Activated CD8-positive, alpha-beta memory T cell treated with anti-CD3 and anti-CD28 coated beads for 36 hours (primary cell): ENCODE results near the gene PCARE. TPM values are rescaled to one million over a fixed set of nuclear protein-coding genes. Genes with fewer than 3 reads are reported as not detected.

ENCODE experiments used
- CTCF ChIA-PET: fragments of 350-600 bp; sonication (Branson Sonifier 250); formaldehyde crosslinking; loops from one replicate; lab custom pipeline; 2021; ENCODE audit warnings: antibody characterized with exemption; lab: Charles Lee
- POLR2A ChIA-PET: fragments of 350-600 bp; sonication (Branson Sonifier 250); formaldehyde crosslinking; loops from one replicate; lab custom pipeline; 2021; ENCODE audit warnings: antibody characterized with exemption; lab: Charles Lee
- total RNA-seq, 2 experiments: library from RNA; stranded (reverse); gene quantifications; one replicate each; pipeline ENCODE4 v1.2.3, GENCODE V29; 2021

The PCARE gene
- total RNA-seq, 2 experiments from 2014 or later: not detected

- CTCF ChIA-PET: interaction anchor here (1.1 kb wide), 1 partner anchor 9 kb away, joined by 3 read pairs; no protein-coding TSS in a partner anchor
- POLR2A ChIA-PET: no interaction called here
Measured at GRCh38 chr2:29066271-29066860, 8.0 kb downstream of the PCARE start.

- ChIA-PET CTCF (interaction anchor here (1.1 kb wide), 1 partner anchor 8 kb away, joined by 3 read pairs; no protein-coding TSS in a partner anchor), POLR2A (no interaction called here)
Measured at GRCh38 chr2:29065068-29065811, 9.1 kb downstream of the PCARE start.

GRCh38 chr2:29064746-29065067 lies 9.6 kb downstream of the PCARE start:
- CTCF ChIA-PET: no interaction called here
- POLR2A ChIA-PET: no interaction called here

GRCh38 chr2:29064346-29064715 lies 10.0 kb downstream of the PCARE start:
- CTCF ChIA-PET: no interaction called here
- POLR2A ChIA-PET: no interaction called here

GRCh38 chr2:29063646-29064345 lies 10.5 kb downstream of the PCARE start:
- CTCF ChIA-PET: no interaction called here
- POLR2A ChIA-PET: no interaction called here

- ChIA-PET POLR2A (no interaction called here), CTCF (interaction anchor here (1.3 kb wide), 1 partner anchor 9 kb away, joined by 3 read pairs; no protein-coding TSS in a partner anchor)
Measured at GRCh38 chr2:29063056-29063455, 11.3 kb downstream of the PCARE start.

- ChIA-PET POLR2A (no interaction called here), CTCF (interaction anchor here (1.3 kb wide), 1 partner anchor 9 kb away, joined by 3 read pairs; no protein-coding TSS in a partner anchor)
Measured at GRCh38 chr2:29062371-29062770, 12.0 kb downstream of the PCARE start.

- CTCF ChIA-PET: interaction anchor here (1.3 kb wide), 1 partner anchor 8 kb away, joined by 3 read pairs; no protein-coding TSS in a partner anchor
- POLR2A ChIA-PET: no interaction called here
Measured at GRCh38 chr2:29061616-29062015, 12.7 kb downstream of the PCARE start.

- ChIA-PET POLR2A (interaction anchor here (0.6 to 0.7 kb wide), 2 partner anchors 14 to 252 kb away, joined by 3 to 4 read pairs; no protein-coding TSS in a partner anchor), CTCF (interaction anchor here (0.7 kb wide), 1 partner anchor 979 kb away, joined by 3 read pairs; no protein-coding TSS in a partner anchor)
Measured at GRCh38 chr2:29061176-29061575, 13.1 kb downstream of the PCARE start.

GRCh38 chr2:29060441-29060840 lies 13.9 kb downstream of the PCARE start:
- POLR2A ChIA-PET: no interaction called here
- CTCF ChIA-PET: no interaction called here

GRCh38 chr2:29059624-29060023 lies 14.7 kb downstream of the PCARE start:
- ChIA-PET CTCF (interaction anchor here (1.0 kb wide), 1 partner anchor 41 kb away, joined by 4 read pairs; no protein-coding TSS in a partner anchor), POLR2A (no interaction called here)

- ChIA-PET POLR2A (no interaction called here), CTCF (interaction anchor here (0.6 to 1.3 kb wide), 2 partner anchors 9 to 614 kb away, joined by 3 read pairs; no protein-coding TSS in a partner anchor)
Measured at GRCh38 chr2:29057006-29057405, 17.3 kb downstream of the PCARE start.

GRCh38 chr2:29056452-29056851 lies 17.9 kb downstream of the PCARE start:
- POLR2A ChIA-PET: no interaction called here
- CTCF ChIA-PET: no interaction called here

GRCh38 chr2:29055601-29056000 lies 18.7 kb downstream of the PCARE start:
- ChIA-PET POLR2A (no interaction called here), CTCF (no interaction called here)

- CTCF ChIA-PET: interaction anchor here (1.5 kb wide), 1 partner anchor 8 kb away, joined by 3 read pairs; no protein-coding TSS in a partner anchor
- POLR2A ChIA-PET: no interaction called here
Measured at GRCh38 chr2:29054430-29054829, 19.9 kb downstream of the PCARE start.

GRCh38 chr2:29053670-29054400 lies 20.5 kb downstream of the PCARE start:
- POLR2A ChIA-PET: no interaction called here
- CTCF ChIA-PET: interaction anchor here (1.5 kb wide), 1 partner anchor 8 kb away, joined by 3 read pairs; no protein-coding TSS in a partner anchor

GRCh38 chr2:29053223-29053622 lies 21.1 kb downstream of the PCARE start:
- ChIA-PET POLR2A (no interaction called here), CTCF (interaction anchor here (1.5 kb wide), 1 partner anchor 9 kb away, joined by 3 read pairs; no protein-coding TSS in a partner anchor)

GRCh38 chr2:29052807-29053206 lies 21.5 kb downstream of the PCARE start:
- POLR2A ChIA-PET: no interaction called here
- CTCF ChIA-PET: interaction anchor here (1.5 kb wide), 1 partner anchor 9 kb away, joined by 3 read pairs; no protein-coding TSS in a partner anchor

GRCh38 chr2:29051730-29052129 lies 22.6 kb downstream of the PCARE start:
- CTCF ChIA-PET: no interaction called here

More at GRCh38 chr2:29051730-29052129, 22.6 kb downstream of the PCARE start:
- POLR2A ChIA-PET: no interaction called here
